ENCODE measurements around the gene MAP4K2.

DNA sequence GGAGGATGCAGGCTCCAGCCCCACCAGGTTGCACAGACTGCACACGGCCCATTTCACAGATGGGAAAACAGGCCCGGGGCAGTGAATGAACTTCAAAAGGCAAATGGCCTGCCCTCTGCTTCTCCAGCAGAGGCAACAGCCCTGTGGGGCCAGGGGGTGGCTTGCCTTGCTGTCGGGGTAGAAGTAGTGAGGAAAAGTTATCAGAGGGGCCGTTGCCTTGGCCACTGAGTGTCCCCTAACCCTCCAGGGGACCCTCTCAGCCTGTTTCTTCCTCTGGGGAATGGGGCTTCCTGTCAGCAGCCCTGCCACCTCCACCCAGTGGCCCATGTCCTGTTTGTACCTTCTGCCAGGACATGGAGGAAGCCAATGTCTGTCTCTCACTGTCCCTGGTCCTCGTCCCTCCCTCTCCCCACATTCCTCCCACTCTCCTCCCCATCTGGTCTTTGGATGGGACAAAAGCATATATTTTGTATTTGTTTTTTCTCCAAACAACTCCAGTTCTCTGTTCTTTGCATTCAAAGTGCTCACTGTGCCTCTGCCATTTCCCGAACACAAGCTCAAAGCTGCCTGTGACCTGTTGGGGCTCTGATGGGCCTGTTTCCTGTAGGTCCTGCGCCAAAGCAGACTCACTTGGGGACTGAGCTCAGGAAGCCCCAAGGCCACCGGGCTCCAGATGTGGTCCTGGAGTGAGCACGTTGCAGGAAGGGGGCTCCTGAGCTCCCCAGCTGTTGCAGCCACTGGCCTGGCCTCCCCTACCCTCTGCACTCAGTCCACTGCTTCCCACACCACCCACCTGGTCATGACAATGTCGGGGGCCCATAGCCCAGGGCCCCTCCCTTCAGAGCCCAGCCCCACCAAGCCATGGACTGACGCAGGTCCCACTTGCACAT lies 9.5 kb downstream of the MAP4K2 start:
- TF ChIP-seq ZNF629 (CRISPR knock-in tag; conservative IDR thresholded peaks at IDR 0.05) (no peak), ZC3H13 (CRISPR knock-in tag; IDR thresholded peaks at IDR 0.05) (no peak), SMARCC2 (IDR thresholded peaks at IDR 0.05) (no peak), FOSL2 (CRISPR knock-in tag; IDR thresholded peaks at IDR 0.05) (no peak), YY1 (IDR thresholded peaks at IDR 0.05; ENCODE audit: insufficient read depth, insufficient replicate concordance, low read depth, low read length) (no peak), HNRNPL (IDR thresholded peaks at IDR 0.05; ENCODE audit: low read depth, low read length) (no peak), ELF4 (CRISPR knock-in tag; IDR thresholded peaks at IDR 0.05; ENCODE audit: borderline replicate concordance) (no peak), POLR2AphosphoS5 (IDR thresholded peaks at IDR 0.05; ENCODE audit: low read depth, low read length) (no peak), POLR2A (IDR thresholded peaks at IDR 0.05; ENCODE audit: insufficient read depth in 1 of 2, low read depth in 2 of 2, low read length in 2 of 2) (no peak)
- TF ChIP-seq, protein P1, sequence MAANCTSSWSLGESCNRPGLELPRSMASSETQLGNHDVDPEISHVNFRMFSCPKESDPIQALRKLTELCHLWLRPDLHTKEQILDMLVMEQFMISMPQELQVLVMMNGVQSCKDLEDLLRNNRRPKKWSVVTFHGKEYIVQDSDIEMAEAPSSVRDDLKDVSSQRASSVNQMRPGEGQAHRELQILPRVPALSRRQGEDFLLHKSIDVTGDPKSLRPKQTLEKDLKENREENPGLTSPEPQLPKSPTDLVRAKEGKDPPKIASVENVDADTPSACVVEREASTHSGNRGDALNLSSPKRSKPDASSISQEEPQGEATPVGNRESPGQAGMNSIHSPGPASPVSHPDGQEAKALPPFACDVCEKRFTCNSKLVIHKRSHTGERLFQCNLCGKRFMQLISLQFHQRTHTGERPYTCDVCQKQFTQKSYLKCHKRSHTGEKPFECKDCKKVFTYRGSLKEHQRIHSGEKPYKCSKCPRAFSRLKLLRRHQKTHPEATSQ (CRISPR knock-in tag; IDR thresholded peaks at IDR 0.05; ENCODE audit: borderline replicate concordance) = no peak
- TF ChIP-seq, protein P2, sequence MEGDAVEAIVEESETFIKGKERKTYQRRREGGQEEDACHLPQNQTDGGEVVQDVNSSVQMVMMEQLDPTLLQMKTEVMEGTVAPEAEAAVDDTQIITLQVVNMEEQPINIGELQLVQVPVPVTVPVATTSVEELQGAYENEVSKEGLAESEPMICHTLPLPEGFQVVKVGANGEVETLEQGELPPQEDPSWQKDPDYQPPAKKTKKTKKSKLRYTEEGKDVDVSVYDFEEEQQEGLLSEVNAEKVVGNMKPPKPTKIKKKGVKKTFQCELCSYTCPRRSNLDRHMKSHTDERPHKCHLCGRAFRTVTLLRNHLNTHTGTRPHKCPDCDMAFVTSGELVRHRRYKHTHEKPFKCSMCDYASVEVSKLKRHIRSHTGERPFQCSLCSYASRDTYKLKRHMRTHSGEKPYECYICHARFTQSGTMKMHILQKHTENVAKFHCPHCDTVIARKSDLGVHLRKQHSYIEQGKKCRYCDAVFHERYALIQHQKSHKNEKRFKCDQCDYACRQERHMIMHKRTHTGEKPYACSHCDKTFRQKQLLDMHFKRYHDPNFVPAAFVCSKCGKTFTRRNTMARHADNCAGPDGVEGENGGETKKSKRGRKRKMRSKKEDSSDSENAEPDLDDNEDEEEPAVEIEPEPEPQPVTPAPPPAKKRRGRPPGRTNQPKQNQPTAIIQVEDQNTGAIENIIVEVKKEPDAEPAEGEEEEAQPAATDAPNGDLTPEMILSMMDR (CRISPR knock-in tag; IDR thresholded peaks at IDR 0.05) = no peak
